GM19467 (cell line): ENCODE results near the gene ALDH2.
"Not testable (repeated sequence)": the region's sequence is repeated elsewhere in the genome, so short reads cannot be mapped to it uniquely, and the experiment has no call there.

ENCODE experiments used
- ATAC-seq: cut with Tn5 transposase; IDR thresholded peaks from one replicate; pipeline ENCODE4 v1.9.1; 2021; ENCODE audit warnings: mild to moderate bottlenecking, moderate library complexity; ENCODE audit not compliant: unreplicated experiment

Gene ALDH2

GRCh38 chr12:111824312-111824711, 57.6 kb downstream of the ALDH2 start:
- ATAC-seq: not testable (repeated sequence)

GRCh38 chr12:111825509-111825908, 58.8 kb downstream of the ALDH2 start:
- ATAC-seq: no peak

- no peak for ATAC-seq
Observed at GRCh38 chr12:111826316-111826715, 59.6 kb downstream of the ALDH2 start.

- ATAC-seq: no peak
Observed at GRCh38 chr12:111826992-111827391, 60.3 kb downstream of the ALDH2 start.

- no peak for ATAC-seq
Observed at GRCh38 chr12:111827907-111828306, 61.2 kb downstream of the ALDH2 start.

GRCh38 chr12:111828338-111828979, 61.7 kb downstream of the ALDH2 start:
- no peak for ATAC-seq

GRCh38 chr12:111829635-111830034, 62.9 kb downstream of the ALDH2 start:
- not testable (repeated sequence) for ATAC-seq

GRCh38 chr12:111834740-111835386, 68.1 kb downstream of the ALDH2 start:
- ATAC-seq: not testable (repeated sequence)

GRCh38 chr12:111835531-111836181, 68.9 kb downstream of the ALDH2 start:
- ATAC-seq: not testable (repeated sequence)

GRCh38 chr12:111838353-111838752, 71.6 kb downstream of the ALDH2 start:
- no peak for ATAC-seq

- no peak for ATAC-seq
Observed at GRCh38 chr12:111840807-111841206, 74.1 kb downstream of the ALDH2 start.

GRCh38 chr12:111841236-111841749, 74.6 kb downstream of the ALDH2 start:
- ATAC-seq: peak; percentile 2

- peak; percentile 68 for ATAC-seq
Observed at GRCh38 chr12:111841750-111842555, 75.2 kb downstream of the ALDH2 start, which contains the start of gene MAPKAPK5. Gene MAPKAPK5 (plus strand): TSS chr12:111842228. CDS start chr12:111842734, 506 bp downstream.

- no peak for ATAC-seq
Observed at GRCh38 chr12:111842556-111843396, 76.0 kb downstream of the ALDH2 start.

- no peak for ATAC-seq
Observed at GRCh38 chr12:111846016-111846415, 79.3 kb downstream of the ALDH2 start.

- ATAC-seq: no peak
Observed at GRCh38 chr12:111850526-111850925, 83.8 kb downstream of the ALDH2 start.

- ATAC-seq: no peak
Observed at GRCh38 chr12:111858186-111858585, 91.5 kb downstream of the ALDH2 start.

- ATAC-seq: no peak
Observed at GRCh38 chr12:111858778-111859177, 92.0 kb downstream of the ALDH2 start.

- no peak for ATAC-seq
Observed at GRCh38 chr12:111864913-111865312, 98.2 kb downstream of the ALDH2 start.
